HG03060 (cell line): ENCODE data around the gene DDX41.
"Not testable (repeated sequence)": the region's sequence is repeated elsewhere in the genome, so short reads cannot be mapped to it uniquely, and the experiment has no call there.

Source experiments
- ATAC-seq: cut with Tn5 transposase; IDR thresholded peaks from one replicate; pipeline ENCODE4 v1.9.1; 2021; ENCODE audit warnings: low read depth, moderate number of reproducible peaks; ENCODE audit not compliant: unreplicated experiment

DDX41 gene

DNA sequence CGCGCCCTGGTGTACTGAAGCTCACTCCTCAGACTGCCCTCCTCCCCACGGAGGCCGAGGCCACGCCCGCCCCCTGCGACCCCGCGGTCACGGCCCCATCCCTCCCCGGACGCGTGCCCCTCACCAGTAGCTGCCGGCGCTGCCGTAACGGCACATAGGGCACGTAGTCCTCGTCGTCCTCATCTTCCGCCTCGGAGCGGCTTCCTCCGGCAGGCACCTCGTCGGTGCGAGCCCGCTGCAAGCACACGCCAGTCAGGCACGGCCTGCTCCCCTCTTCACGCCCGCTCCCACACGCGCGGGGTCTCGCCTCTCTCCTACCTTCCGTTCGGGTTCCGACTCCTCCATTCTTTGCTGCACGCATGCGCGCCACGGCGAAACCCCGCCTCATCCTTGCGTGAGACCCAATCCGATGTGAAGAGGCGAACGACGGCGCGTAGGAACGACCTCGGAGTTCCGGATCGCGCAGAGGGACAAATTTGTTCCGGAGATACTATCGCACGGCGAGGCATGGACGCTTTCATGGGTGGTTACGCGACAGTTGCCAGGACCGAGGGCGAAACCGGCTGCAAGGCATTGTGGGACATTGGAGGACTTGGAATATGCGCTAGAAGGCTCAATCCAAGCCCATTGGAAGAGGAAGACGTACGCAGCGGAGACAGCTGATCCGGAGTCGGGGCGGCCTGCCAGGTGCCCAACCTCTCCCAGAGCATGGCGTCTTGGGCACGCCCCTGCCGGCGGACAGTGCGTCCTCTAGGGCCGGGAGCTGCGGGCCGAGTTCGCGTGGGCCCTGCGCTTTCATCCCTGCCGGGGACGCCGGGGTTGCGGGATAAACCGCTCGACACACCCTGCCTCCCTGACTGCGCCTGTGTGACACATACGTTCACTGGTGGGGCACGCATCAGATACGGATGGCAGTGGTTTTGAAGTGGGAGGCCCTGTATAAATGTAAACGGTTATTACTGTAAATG lies at the start of gene DDX41:
DDX41 (minus strand) TSS at position 361 of the 968 bp plus-strand sequence; CDS start at position 345, 16 bp downstream.
- peak; percentile 56 for ATAC-seq

DNA sequence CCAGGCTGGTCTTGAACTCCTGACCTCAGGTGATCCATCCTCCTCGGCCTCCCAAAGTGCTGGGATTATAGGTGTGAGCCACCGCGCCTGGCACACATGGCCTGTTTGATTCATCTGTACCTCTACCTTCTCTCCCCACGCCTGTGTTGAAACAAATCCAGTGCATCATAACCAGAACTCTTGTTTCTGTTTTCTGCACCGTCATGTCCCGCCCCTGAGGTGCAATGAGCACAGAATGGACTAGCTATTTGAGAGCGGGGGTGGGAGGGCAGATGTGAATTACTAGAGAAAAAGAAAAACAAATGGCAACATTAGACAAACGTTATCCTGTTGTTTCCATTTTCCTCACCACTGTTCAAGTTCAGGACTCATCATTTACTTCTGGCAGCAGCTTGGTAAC lies 48.3 kb upstream of the DDX41 start:
- no peak for ATAC-seq

DNA sequence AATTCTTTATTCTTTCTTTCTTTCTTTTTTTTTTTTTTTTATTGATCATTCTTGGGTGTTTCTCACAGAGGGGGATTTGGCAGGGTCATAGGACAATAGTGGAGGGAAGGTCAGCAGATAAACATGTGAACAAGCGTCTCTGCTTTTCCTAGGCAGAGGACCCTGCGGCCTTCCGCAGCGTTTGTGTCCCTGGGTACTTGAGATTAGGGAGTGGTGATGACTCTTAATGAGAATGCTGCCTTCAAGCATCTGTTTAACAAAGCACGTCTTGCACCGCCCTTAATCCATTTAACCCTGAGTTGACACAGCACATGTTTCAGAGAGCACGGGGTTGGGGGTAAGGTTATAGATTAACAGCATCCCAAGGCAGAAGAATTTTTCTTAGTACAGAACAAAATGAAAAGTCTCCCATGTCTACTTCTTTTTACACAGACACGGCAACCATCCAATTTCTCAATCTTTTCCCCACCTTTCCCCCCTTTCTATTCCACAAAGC lies 42.7 kb upstream of the DDX41 start:
- not testable (repeated sequence) for ATAC-seq

GRCh38 chr5:177557796-177558195 lies 41.0 kb upstream of the DDX41 start:
- no peak for ATAC-seq

- no peak for ATAC-seq
These were observed 40.4 kb upstream of the DDX41 start for GRCh38 chr5:177557041-177557647.

GRCh38 chr5:177555665-177556064 lies 38.9 kb upstream of the DDX41 start:
- no peak for ATAC-seq

- ATAC-seq = no peak
These were observed 38.5 kb upstream of the DDX41 start for GRCh38 chr5:177555228-177555627.

- peak; percentile 58 for ATAC-seq
These were observed 37.8 kb upstream of the DDX41 start, which contains the start of gene FAM193B for GRCh38 chr5:177554474-177555111. TSS of gene FAM193B (minus strand) at chr5:177554563. CDS start at chr5:177554458, 105 bp downstream.

DNA sequence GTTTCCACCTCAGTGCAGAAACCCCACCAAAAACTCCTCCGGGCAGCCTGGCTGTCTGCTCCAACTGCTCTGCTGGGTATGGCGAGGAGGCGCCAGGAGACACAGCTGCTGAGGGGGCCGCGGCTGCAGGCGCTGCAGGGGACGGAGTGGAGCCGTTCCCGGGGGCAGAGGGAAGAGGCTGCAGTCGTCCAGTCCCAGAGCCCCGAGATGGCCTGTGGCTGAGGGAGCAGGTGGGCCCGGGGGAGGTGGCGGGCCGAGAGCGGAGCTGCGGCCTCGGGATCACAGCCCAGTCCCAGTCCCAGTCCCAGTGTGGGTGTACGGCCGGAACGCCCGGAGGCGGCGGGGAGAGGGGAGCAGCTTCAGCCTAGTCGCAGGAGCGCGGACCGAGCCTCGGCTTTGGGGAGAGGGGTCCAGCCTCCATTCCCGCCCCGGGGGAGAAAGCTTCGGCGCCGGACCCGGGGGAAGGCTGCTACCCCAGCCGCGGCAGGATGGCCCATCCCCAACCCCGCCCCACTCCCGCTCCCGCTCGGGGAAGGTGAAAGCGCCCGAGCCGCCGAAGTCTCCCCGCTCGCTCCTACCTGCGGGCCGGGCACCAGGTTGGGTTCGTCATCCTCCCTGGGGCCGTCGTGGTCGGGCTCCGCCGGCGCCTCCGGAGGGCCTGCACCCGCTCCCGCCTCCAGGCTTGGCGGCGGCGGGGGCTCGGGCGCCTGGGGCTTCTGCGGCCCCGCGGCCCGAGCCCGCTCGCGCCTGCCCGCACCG lies 37.1 kb upstream of the DDX41 start:
- peak; percentile 23 for ATAC-seq

DNA sequence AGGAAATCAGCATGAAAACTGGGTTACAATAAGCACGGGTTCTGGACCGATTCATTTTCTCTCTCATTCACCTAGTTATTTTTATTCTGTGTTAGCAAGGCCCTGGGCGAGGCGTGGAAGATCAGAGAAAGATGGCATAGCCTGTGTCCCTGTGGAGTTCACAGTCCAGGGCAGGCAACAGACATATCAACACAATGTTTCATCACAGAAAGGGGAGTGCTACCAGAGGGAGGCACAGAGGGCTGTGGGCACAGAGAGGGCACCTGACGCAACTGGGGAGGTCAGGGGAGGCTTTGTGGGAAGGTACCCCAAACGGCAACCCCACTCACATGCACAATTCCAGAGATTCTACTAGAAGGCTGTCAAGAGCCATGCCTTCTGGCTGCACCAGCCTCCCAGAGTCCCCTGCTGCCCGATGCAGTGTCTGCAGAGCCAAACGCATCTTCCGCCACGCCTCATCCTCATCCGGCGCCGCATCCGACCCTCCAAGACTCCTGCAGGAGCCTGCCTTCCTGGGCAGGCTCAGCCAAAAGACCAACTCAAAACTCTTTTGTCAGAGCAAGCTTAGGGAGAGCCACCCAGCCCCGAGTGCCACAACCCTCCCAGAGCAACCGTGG lies 36.2 kb upstream of the DDX41 start:
- ATAC-seq = no peak

GRCh38 chr5:177550122-177550521 lies 33.4 kb upstream of the DDX41 start:
- no peak for ATAC-seq

GRCh38 chr5:177548495-177548894 lies 31.7 kb upstream of the DDX41 start:
- no peak for ATAC-seq

- no peak for ATAC-seq
These were observed 31.0 kb upstream of the DDX41 start for GRCh38 chr5:177547736-177548135.

- ATAC-seq = no peak
These were observed 29.5 kb upstream of the DDX41 start for GRCh38 chr5:177546258-177546741.

DNA sequence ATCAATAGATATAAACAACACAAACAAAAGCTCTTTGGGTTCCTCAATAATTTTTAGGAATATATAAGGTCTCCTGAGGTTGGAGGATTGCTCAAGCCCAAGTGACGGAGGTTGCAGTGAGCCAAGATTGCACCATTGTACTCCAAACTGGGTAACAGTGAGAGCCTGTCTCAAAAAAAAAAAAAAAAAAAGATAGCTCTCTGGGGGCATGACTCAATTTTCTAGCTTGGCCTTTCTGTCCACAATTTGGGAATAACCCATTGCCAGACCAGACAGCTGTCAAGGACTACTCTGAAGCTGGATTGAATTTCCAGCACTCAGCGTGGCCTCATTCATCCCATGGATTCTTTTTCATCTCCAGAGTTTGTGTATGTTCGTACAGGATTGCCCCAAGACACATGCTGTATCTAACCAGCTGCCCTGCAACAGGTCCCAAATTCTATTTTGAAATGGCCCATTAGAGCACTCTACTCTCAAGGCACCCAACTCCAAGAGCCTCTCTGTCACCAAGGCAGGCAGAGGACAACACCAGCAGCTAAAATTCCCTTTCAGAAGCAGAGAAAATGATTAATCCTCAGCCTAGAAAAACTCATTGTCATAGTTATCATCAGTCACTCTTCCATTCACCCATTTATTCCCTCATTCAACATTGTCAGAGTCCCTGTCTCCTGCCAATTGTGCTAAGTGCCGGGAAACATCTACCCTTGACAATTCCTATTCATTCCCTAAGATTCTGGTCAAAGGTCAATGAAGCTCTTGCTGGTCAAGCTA lies 28.9 kb upstream of the DDX41 start:
- ATAC-seq = no peak

GRCh38 chr5:177542816-177543465 lies 26.2 kb upstream of the DDX41 start:
- ATAC-seq = no peak

GRCh38 chr5:177540438-177540837 lies 23.7 kb upstream of the DDX41 start:
- ATAC-seq = no peak

- no peak for ATAC-seq
These were observed 22.6 kb upstream of the DDX41 start for GRCh38 chr5:177539411-177539810.
